ENCODE data around the gene MMAA.
"Not testable (repeated sequence)": the region's sequence is repeated elsewhere in the genome, so short reads cannot be mapped to it uniquely, and the experiment has no call there.

The MMAA gene

GRCh38 chr4:145618932-145619638 lies at the start of gene MMAA:
Gene MMAA (plus strand): TSS chr4:145619385. CDS start chr4:145639140, 19,755 bp downstream.
- DNase-seq (ENCODE audit: low spot score): peak; percentile 85

DNA sequence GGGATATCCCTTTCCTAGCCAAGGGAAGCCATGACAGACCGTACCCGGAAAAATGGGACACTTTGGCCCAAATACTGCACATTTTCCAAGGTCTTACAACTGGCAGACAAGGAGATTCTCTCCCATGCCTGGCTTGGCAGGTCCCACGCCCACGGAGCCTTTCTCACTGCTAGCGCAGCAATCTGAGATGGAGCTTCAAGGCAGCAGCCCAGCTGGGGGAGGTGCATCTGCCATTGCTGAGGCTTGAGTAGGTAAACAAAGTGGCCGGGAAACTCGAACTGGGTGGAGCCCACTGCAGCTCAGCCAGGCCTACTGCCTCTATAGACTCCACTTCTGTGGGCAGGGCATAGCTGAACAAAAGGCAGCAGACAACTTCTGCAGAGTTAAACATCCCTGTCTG lies 44.6 kb upstream of the MMAA start:
- not testable (repeated sequence) for DNase-seq (ENCODE audit: low spot score)

GRCh38 chr4:145580906-145581305 lies 38.3 kb upstream of the MMAA start:
- DNase-seq (ENCODE audit: low spot score): no peak

GRCh38 chr4:145583191-145584055 lies 35.8 kb upstream of the MMAA start:
- no peak for DNase-seq (ENCODE audit: low spot score)

GRCh38 chr4:145587088-145587754 lies 32.0 kb upstream of the MMAA start:
- DNase-seq (ENCODE audit: low spot score): no peak

GRCh38 chr4:145589381-145589780 lies 29.8 kb upstream of the MMAA start:
- DNase-seq (ENCODE audit: low spot score): not testable (repeated sequence)

- no peak for DNase-seq (ENCODE audit: low spot score)
These were observed 29.1 kb upstream of the MMAA start for GRCh38 chr4:145589916-145590702.

GRCh38 chr4:145602129-145602760 lies 16.9 kb upstream of the MMAA start:
- no peak for DNase-seq (ENCODE audit: low spot score)

DNA sequence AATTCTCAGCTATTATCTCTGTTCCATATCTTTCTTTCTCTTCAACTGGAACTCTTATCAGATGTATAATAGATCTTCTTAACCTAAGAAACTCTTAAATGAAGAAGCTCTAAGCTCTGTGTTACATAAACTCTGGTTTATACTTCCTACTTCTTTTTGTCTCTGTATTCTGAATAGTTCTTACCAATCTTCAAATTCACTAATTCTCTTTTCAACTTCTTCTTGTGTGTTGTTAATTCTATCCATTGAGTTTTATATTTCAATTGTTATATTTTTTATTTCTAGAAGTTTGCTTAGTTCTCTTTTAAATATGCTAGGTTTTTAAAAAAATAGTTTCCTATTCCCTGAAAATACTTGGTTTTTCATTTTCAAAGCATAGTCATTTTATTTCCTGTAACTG lies 13.2 kb upstream of the MMAA start:
- DNase-seq (ENCODE audit: low spot score): no peak

DNA sequence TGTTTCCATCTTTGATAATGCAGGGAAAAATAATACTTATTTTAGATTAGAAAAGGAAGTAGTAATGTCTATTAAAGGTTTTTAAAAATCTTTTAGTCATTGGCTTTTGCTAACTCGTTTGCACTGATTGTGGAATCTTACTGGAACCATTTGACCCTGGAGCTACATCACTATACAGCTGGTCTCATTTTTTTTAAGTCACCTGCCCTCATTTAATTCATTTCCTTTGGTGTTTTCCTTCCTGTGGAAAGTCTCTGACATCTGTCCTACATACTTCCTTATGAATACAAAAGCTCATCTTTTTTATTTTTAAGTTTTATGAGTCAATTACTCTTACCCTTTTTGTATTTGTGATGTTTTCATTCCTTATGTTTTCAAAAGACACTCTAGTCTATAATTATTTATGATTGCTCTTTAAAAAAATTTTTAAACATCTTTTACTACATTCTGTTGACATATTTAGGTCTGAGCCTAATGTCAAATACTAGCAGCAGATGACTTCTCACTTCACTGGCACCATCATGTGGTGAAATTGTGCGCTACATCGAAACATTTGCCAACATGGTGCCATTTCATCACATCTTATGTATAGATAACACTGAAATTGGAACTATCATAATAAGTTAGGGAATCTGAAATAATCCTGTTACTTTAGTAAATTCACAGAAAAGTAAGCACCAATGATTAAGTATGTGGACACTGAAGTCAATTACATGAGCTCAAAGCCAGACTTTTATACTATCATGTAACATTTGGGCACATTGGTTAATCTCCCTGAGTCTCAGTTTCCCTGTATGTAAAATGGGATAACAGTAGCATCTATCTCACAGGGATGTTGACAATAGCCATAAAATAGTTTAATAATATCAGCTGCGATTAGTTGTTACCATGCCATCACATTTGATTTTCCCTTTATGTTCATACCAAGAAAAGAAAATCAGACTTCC lies 9.4 kb upstream of the MMAA start:
- peak; percentile 74 for DNase-seq (ENCODE audit: low spot score)

GRCh38 chr4:145613566-145614232 lies 5.5 kb upstream of the MMAA start:
- DNase-seq (ENCODE audit: low spot score): no peak

DNA sequence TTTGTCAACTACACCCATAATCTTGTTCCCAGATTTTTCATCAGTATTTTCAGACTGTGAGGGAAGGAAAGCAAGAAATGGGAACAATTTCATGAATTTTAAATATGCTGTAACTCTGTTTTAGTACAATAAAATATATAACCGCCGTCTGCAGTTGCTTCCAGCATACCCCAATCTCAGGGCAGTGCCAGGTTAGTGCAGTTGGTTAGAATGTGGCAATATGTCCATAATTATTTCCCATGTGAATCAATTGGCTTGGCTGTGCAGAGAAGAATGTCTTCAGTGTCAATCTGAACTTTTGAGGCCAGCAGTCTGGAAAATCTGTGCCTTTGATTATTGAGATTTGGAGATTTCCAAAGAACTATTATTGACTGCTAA lies 5.0 kb upstream of the MMAA start:
- DNase-seq (ENCODE audit: low spot score): no peak

GRCh38 chr4:145618210-145618931 lies 814 bp upstream of the MMAA start:
- DNase-seq (ENCODE audit: low spot score): peak; percentile 15

DNA sequence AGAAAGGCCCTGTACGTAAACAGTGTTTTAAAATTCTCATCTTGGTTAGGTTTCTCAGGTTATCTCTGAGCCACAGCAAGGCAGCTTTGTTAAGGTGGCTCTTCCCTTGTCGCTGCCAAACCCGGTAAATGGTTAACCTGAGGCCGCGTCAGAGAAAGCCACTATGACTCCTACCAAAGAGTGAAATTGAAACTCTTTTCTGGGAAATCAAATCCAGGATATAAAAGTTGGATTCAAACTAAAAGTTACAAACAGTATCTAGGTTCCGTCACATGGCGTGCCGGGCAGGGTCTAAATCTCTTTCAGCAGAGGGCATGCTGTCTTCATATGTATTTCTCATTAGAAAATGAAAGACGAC lies 433 bp downstream of the MMAA start:
- peak; percentile 60 for DNase-seq (ENCODE audit: low spot score)

GRCh38 chr4:145622067-145622466 lies 2.9 kb downstream of the MMAA start:
- not testable (repeated sequence) for DNase-seq (ENCODE audit: low spot score)

DNA sequence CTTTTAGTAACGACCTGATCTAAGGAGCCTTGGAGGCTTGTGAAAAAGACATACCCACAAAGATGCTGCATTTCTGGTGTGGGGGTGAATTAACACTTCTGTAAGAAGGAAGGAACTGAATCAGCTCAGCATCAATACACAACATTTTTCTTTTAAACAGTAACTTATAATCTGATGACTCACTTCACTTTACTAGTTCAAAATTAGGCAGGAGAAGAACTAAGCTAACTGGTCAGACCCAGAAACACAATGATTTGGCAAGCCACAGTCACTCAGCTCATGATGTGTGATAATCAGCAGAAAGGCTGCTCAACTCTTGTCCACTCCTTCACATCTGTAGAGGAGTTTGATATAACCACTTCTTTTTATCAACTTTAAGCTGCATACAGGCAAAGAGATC lies 4.6 kb downstream of the MMAA start:
- peak; percentile 78 for DNase-seq (ENCODE audit: low spot score)

DNA sequence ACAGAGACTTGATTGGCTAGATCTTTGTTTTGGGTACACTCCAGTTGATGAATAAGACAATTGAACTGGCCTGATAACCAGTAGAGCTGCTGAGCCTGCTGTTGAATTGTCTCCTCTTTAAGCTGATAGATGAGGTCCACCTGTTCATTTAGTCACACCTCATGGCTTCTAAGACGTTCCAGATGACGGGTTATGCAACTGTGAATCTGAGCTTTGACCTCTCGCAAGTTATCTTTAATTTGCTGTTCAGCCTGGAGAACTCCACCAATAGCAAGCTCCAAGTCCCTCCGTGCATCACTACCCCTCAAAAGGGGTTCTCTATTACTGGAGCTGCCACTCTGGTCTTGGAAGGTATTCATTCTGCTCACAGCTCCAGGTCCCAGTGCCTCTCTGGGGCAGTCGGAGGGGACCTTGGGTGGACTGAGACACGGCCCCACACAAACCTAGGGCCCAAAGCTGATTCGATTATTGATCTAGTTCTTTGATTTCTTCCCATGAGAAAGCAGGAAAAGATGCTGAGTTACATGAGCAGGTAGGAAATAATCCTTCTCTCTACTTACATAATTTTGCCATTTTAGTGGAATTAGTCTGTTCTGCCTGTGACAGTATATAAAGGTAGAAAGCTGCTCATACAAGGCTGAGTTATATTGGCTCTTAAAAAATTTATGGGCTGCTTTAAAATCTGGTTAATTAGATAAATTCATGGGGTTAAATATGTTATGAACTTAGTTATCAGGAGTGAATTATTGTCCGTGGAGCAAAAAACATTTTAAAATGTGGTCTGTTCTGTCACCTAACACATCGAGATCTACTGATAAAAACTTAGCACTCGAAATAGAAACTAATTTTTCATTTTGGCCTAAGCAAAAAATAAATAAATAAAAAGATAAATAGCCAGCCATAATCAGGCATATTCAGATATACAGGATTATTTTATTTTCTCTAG lies 6.8 kb downstream of the MMAA start:
- DNase-seq (ENCODE audit: low spot score): no peak

- no peak for DNase-seq (ENCODE audit: low spot score)
These were observed 7.4 kb downstream of the MMAA start for GRCh38 chr4:145626623-145626982.

Data from kidney capillary endothelial cell (primary cell).